Activated CD4-positive, alpha-beta T cell treated with anti-CD3 and anti-CD28 coated beads, Interleukin-2, amount 10 ng/mL, durations not matched to agents 7 days and 5 days (primary cell): Measurements from ENCODE around the gene ARL1. TPM values are rescaled to one million over a fixed set of nuclear protein-coding genes. Genes with fewer than 3 reads are reported as not detected.
"Not testable (repeated sequence)": the region's sequence is repeated elsewhere in the genome, so short reads cannot be mapped to it uniquely, and the experiment has no call there.

Source experiments
- CTCF ChIA-PET: fragments of 350-600 bp; sonication (Branson Sonifier 250); formaldehyde crosslinking; loops from one replicate; lab custom pipeline; 2021; ENCODE audit warnings: antibody characterized with exemption; lab: Charles Lee
- POLR2A ChIA-PET: fragments of 350-600 bp; sonication (Branson Sonifier 250); formaldehyde crosslinking; loops from one replicate; lab custom pipeline; 2021; ENCODE audit warnings: antibody characterized with exemption; lab: Charles Lee
- DNase-seq: peaks from one replicate; pipeline ENCODE4 v3.0.0-alpha.2; 2020
- H3K27ac Mint-ChIP-seq: one replicate; pipeline ENCODE4 v1.8.0; 2021; ENCODE audit warnings: mild to moderate bottlenecking, moderate library complexity, mixed read lengths
- H3K27me3 Mint-ChIP-seq: one replicate; pipeline ENCODE4 v1.8.0; 2021; ENCODE audit warnings: mixed read lengths
- H3K36me3 Mint-ChIP-seq: one replicate; pipeline ENCODE4 v1.8.0; 2021; ENCODE audit warnings: low read depth, mixed read lengths
- H3K4me1 Mint-ChIP-seq: one replicate; pipeline ENCODE4 v1.8.0; 2021; ENCODE audit warnings: mixed read lengths
- H3K4me3 Mint-ChIP-seq: one replicate; pipeline ENCODE4 v1.8.0; 2021; ENCODE audit warnings: mild to moderate bottlenecking, moderate library complexity, mixed read lengths
- H3K9me3 Mint-ChIP-seq: one replicate; pipeline ENCODE4 v1.8.0; 2021; ENCODE audit warnings: mixed read lengths
- total RNA-seq, 2 experiments: library from RNA; stranded (reverse); gene quantifications; one replicate each; pipeline ENCODE4 v1.2.3, GENCODE V29; 2021

ARL1 gene
- total RNA-seq = 10 to 100 TPM; 47.9 to 52.2 TPM

DNA sequence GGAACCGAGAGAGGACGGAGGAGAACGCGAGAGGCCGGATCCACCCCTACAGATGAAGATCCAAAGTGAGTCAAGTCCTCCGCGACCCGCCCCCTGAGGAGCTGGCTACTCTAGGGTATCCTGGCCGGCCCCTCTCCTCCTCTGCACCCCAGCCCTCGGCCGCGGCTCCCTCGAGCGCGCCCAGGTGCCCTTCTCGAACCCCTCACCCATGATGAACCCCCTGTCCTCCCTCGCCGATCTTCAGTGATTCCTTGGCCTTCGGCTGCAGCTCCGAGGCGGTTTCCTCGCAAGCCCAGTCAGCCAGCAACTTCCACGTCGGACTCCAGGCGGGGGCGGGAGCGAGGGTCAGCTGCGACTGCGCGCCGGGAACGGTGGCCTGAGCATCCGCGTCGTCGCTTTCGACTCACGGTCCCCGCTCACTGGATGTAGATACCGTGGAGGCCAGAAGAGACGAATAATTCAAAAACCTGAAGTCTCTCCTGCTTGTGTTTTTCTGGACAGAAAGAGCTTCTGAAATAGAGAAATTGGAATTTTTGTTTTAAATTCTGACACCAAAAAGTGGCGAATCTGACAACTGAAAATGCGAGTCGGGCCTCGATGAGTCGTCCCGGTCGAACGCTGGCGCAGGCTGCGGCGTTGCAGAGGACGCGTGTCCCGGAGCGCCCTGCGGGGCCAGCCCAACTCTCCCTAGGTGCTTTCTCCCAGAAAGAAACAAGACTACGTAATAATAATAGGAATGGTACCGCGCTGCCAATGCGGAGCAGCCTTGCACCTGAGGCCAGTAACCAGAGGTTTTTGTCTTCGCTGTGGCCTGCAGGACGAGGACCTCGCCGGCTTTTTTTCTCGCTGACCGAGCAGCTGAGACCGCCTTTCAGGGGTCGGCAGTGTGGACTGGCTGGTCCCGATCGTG is at the start of gene ARL1:
Gene ARL1 (minus strand): TSS at position 337 of the 910 bp plus-strand sequence. CDS start 127 bp downstream, at position 210.
- Mint-ChIP-seq H3K36me3 (no peaks in the 10 kb centered on the region), H3K27me3 (peaks cover 6% of the 10 kb centered on the region), H3K27ac (peak within 1 kb of the TSS; percentile 95), H3K4me3 (peak within 1 kb of the TSS; percentile 99), H3K9me3 (no peaks in the 10 kb centered on the region), H3K4me1 (peaks cover 21% of the 10 kb centered on the region)
- ChIA-PET CTCF (interaction anchor here (0.9 to 1.5 kb wide), 3 partner anchors 10 to 414 kb away, joined by 3 to 4 read pairs (median 3); no protein-coding TSS in a partner anchor), POLR2A (interaction anchor here (0.6 kb wide), 1 partner anchor 208 kb away, joined by 3 read pairs; no protein-coding TSS in a partner anchor)
- DNase-seq = peak; percentile 66

DNA sequence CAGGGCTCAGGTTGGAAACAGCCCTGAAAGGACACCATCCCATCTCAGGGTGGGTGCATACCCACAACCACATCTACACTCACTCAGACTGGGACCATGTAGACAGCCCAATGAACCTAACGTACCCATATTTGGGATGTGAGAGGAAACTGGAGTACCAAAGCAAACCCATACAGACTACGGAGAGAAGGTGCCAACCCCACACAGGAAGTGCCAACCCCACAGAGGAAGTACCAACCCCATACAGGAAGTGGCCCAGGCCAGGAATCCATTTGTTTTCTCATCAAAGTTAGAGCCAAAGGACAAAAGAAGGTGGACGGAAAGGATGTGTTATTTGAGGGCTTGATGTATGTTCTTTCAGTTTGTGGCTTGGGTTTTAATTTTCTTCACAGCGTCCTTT is 48.1 kb upstream of the ARL1 start:
- H3K4me3 Mint-ChIP-seq = no peak overlapping the region
- H3K27ac Mint-ChIP-seq = peak overlapping the region; percentile 71
- H3K36me3 Mint-ChIP-seq = peaks cover 5% of the 10 kb centered on the region
- DNase-seq = peak; percentile 56
- H3K27me3 Mint-ChIP-seq = no peaks in the 10 kb centered on the region
- CTCF ChIA-PET = interaction anchor here (1.2 to 1.4 kb wide), 2 partner anchors 10 to 52 kb away, joined by 3 read pairs; no protein-coding TSS in a partner anchor
- H3K4me1 Mint-ChIP-seq = peaks cover 10% of the 10 kb centered on the region
- POLR2A ChIA-PET = interaction anchor here (0.6 kb wide), 1 partner anchor 217 kb away, joined by 6 read pairs; no protein-coding TSS in a partner anchor
- H3K9me3 Mint-ChIP-seq = peaks cover 8% of the 10 kb centered on the region

DNA sequence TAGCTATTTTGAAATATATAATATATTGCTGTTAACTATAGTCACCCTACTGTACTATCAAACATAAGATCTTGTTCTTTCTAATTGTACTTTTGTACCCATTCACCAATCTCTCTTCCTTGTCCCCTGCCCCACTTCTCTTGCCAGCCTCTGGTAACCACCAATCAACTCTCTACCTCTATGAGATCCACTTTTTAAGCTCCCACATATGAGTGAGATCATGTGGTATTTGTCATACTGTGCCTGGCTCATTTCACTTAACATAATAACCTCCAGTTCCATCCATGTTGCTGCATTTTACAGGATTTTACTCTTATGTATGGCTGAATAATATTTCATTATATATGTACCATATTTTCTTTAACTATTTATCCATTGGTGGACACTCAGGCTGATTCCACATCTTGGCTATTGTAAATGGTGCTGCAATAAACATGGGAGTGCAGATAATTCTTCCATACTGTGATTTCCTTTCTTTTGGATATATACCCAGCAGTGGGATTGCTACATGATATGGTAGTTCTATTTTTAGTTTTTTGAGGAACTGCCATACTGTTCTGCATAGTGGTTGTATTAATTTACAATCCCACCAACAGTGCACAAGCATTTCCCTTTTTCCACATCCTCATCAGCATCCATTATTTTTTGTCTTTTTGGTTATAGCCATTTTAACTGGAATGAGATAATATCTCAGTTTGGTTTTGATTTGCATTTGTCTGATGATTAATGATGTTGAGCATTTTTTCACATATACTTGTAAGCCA is 34.1 kb upstream of the ARL1 start:
- ChIA-PET POLR2A (no interaction called here), CTCF (no interaction called here)
- peaks cover 10% of the 10 kb centered on the region for H3K27me3 Mint-ChIP-seq
- no peaks in the 10 kb centered on the region for H3K36me3 Mint-ChIP-seq
- H3K4me3 Mint-ChIP-seq = no peak overlapping the region
- DNase-seq = no peak
- no peak overlapping the region for H3K27ac Mint-ChIP-seq
- H3K9me3 Mint-ChIP-seq = no peaks in the 10 kb centered on the region
- H3K4me1 Mint-ChIP-seq = no peaks in the 10 kb centered on the region

DNA sequence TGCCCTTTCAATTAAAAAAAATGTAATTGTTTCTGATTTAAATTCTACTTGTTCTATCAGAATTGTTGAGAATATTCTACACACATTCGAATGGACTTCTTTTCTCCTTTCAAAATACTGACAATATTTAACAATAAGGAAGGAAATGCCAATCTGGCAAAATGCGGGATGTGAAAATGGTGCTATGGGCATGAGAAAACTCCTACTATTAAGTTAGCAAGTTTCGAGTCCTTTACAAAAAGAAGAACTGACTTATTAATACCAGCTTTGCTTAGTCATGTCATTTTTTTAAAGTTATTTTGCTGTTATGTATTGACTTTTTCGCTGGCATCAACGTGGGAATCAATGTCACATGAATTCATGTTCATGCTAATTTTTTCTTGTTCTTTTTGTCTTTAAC is 31.7 kb upstream of the ARL1 start:
- no peaks in the 10 kb centered on the region for H3K36me3 Mint-ChIP-seq
- ChIA-PET CTCF (no interaction called here), POLR2A (no interaction called here)
- H3K27me3 Mint-ChIP-seq = peaks cover 10% of the 10 kb centered on the region
- no peaks in the 10 kb centered on the region for H3K9me3 Mint-ChIP-seq
- no peak overlapping the region for H3K27ac Mint-ChIP-seq
- no peak overlapping the region for H3K4me3 Mint-ChIP-seq
- no peaks in the 10 kb centered on the region for H3K4me1 Mint-ChIP-seq
- DNase-seq = no peak

DNA sequence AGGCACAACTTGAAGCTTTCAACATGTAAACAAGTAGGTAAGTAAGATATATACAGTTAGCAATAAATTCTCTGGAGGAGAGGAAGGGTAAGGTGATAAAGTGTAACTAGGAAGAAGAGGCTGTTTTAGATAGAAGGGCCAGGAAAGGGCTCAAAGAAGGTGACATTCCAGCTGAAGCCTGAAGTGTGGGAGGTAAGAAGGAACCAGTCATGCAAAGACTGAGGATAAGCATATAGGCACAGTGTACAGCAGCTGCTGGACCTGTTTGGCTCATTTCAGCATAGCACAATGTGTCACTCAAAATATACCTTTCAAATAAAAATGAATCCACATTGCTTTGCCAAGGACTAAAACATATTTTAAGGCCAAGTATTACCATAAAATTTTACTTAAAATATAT is 28.6 kb upstream of the ARL1 start:
- H3K4me1 Mint-ChIP-seq = no peaks in the 10 kb centered on the region
- DNase-seq = no peak
- no peak overlapping the region for H3K27ac Mint-ChIP-seq
- H3K9me3 Mint-ChIP-seq = no peaks in the 10 kb centered on the region
- POLR2A ChIA-PET = no interaction called here
- H3K36me3 Mint-ChIP-seq = no peaks in the 10 kb centered on the region
- no peak overlapping the region for H3K4me3 Mint-ChIP-seq
- CTCF ChIA-PET = no interaction called here
- H3K27me3 Mint-ChIP-seq = peaks cover 8% of the 10 kb centered on the region

DNA sequence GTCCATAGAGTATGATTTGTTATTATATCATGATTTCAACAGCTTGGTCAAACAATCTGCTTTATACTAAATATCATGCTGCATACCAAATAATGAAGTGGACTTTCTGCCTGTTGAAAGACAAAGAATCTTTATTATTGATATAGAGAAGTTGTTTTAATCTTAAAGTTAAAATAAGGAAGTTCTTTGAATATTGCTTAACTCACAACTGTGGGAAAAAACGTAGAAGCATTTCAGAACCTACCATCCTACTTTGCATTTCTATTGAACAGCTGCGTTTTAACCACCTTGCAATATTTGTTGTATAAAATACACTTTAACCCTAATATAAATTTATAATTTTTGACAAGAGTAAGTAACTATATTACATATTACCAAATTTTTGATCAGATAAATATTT is 22.9 kb upstream of the ARL1 start:
- POLR2A ChIA-PET = no interaction called here
- CTCF ChIA-PET = no interaction called here
- peaks cover 3% of the 10 kb centered on the region for H3K27me3 Mint-ChIP-seq
- H3K4me3 Mint-ChIP-seq = no peak overlapping the region
- H3K9me3 Mint-ChIP-seq = no peaks in the 10 kb centered on the region
- H3K36me3 Mint-ChIP-seq = no peaks in the 10 kb centered on the region
- H3K4me1 Mint-ChIP-seq = no peaks in the 10 kb centered on the region
- DNase-seq = no peak
- H3K27ac Mint-ChIP-seq = no peak overlapping the region

DNA sequence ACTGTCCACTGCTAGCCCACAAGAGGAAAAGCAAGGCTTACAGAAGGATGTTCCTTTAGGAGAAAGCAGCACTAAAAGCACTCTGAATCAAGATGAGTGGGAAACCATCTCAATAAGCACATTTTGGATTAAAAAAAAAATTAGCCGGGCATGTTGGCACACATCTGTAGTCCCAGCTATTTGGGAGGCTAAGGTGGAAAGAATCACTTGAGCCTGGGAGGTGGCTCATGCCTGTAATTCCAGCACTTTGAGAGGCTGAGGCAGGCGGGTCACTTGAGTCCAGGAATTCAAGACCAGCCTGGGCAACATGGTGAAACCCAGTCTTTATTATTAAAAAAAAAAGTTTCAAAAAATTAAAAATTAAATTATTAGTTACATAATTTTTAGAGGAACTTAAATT is 17.0 kb upstream of the ARL1 start:
- Mint-ChIP-seq H3K9me3 (no peaks in the 10 kb centered on the region), H3K27me3 (peaks cover under 1% of the 10 kb centered on the region), H3K4me1 (no peaks in the 10 kb centered on the region), H3K4me3 (no peak overlapping the region), H3K27ac (no peak overlapping the region), H3K36me3 (no peaks in the 10 kb centered on the region)
- DNase-seq = no peak
- POLR2A ChIA-PET = no interaction called here
- CTCF ChIA-PET = interaction anchor here (0.6 kb wide), 1 partner anchor 729 kb away, joined by 3 read pairs; no protein-coding TSS in a partner anchor

DNA sequence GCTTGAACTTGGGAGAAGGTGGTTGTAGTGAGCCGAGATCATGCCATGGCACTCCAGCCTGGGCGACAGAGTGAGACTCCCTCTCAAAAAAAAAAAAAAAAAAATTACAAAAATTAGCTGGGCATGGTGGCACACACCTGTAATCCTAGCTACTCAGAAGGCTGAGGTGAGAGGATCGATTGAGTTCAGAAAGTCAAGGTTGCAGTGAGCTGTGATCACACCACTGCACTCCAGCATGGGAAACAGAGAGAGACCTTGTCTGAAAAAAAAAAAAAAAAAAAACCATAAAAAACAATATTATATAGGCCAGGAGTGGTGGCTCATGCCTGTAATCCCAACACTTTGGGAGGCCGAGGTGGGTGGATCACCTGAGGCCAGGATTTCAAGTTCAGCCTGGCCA is 14.5 kb upstream of the ARL1 start:
- H3K27me3 Mint-ChIP-seq, DNase-seq, H3K4me1 Mint-ChIP-seq, H3K9me3 Mint-ChIP-seq, H3K36me3 Mint-ChIP-seq, POLR2A ChIA-PET, H3K4me3 Mint-ChIP-seq, H3K27ac Mint-ChIP-seq: not testable (repeated sequence)
- CTCF ChIA-PET = interaction anchor here (0.6 kb wide), 1 partner anchor 497 kb away, joined by 3 read pairs; no protein-coding TSS in a partner anchor

DNA sequence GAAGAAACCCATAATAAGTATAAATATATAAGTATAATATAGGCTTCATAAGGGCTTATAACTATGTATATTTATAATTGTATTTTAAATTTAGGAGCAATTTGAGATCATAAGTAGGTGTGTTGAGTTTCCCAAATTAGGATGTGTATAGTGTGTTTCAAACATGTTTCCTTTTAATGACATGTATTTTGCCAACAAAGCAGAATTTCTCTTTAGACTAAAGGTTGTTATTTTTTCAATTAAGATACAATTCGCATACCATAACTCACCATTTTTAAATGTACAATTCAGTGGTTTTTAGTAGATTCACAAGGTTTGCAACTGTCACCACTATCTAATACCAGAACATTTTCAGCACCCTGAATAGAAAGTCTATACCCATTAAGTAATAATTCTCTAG is 7.7 kb upstream of the ARL1 start:
- no peak for DNase-seq
- no peaks in the 10 kb centered on the region for H3K36me3 Mint-ChIP-seq
- peaks cover 28% of the 10 kb centered on the region for H3K27me3 Mint-ChIP-seq
- no peak overlapping the region for H3K4me3 Mint-ChIP-seq
- H3K4me1 Mint-ChIP-seq = no peaks in the 10 kb centered on the region
- CTCF ChIA-PET = interaction anchor here (0.8 kb wide), 1 partner anchor 468 kb away, joined by 3 read pairs; no protein-coding TSS in a partner anchor
- no peaks in the 10 kb centered on the region for H3K9me3 Mint-ChIP-seq
- POLR2A ChIA-PET = no interaction called here
- H3K27ac Mint-ChIP-seq = no peak overlapping the region

DNA sequence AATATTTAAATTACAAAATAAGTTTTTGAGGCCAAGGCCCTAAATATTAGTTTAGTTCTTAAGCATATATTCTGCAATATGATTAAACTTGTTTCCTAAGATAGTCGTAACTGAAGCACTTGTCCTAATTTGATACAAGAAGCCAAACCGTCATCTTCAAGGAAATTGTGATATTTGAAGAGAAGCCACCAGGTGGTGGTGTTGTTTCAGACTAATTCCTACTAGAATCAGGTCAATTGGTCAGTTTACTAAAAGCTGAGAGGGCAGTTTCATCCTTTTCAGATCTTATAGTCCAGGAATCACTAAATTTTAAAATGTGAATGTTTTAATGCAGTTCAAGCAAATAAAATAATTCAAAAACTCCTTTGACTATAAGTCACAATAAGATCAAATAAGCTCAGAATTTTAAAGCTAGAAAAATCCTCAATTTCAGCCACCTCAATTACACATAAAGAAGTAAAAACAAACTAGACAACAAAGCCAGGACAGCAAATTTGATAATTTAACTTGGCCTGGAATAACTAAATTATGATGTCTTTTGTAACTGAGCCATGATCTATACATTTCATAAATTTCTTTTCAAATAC is 7.1 kb upstream of the ARL1 start:
- DNase-seq = peak; percentile 40

DNA sequence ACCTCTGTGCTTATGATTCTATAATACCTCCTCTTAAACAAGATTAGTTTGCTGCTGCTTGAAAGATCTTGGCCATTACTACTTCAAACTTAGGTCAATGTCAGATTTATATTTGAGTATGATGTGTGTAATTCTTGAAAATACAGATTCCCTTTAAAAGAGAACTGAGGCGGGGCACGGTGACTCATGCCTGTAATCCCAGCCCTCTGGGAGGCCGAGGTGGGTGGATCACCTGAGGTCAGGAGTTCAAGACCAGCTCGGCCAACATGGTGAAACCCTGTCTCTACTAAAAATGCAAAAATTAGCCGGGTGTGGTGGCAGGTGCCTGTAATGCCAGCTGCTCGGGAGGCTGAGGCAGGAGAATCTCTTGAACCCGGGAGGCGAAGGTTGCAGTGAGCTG is 2.6 kb upstream of the ARL1 start:
- H3K4me1 Mint-ChIP-seq = peaks cover 15% of the 10 kb centered on the region
- H3K27me3 Mint-ChIP-seq = peaks cover 18% of the 10 kb centered on the region
- DNase-seq, H3K9me3 Mint-ChIP-seq, H3K27ac Mint-ChIP-seq, POLR2A ChIA-PET, H3K4me3 Mint-ChIP-seq, H3K36me3 Mint-ChIP-seq, CTCF ChIA-PET: not testable (repeated sequence)

More for the DNA sequence above, 7.1 kb upstream of the ARL1 start:
- no peaks in the 10 kb centered on the region for H3K4me1 Mint-ChIP-seq
- peaks cover 28% of the 10 kb centered on the region for H3K27me3 Mint-ChIP-seq
- ChIA-PET POLR2A (no interaction called here), CTCF (interaction anchor here (0.8 kb wide), 1 partner anchor 469 kb away, joined by 3 read pairs; no protein-coding TSS in a partner anchor)
- no peak overlapping the region for H3K4me3 Mint-ChIP-seq
- H3K36me3 Mint-ChIP-seq = no peaks in the 10 kb centered on the region
- H3K9me3 Mint-ChIP-seq = no peaks in the 10 kb centered on the region
- no peak overlapping the region for H3K27ac Mint-ChIP-seq

DNA sequence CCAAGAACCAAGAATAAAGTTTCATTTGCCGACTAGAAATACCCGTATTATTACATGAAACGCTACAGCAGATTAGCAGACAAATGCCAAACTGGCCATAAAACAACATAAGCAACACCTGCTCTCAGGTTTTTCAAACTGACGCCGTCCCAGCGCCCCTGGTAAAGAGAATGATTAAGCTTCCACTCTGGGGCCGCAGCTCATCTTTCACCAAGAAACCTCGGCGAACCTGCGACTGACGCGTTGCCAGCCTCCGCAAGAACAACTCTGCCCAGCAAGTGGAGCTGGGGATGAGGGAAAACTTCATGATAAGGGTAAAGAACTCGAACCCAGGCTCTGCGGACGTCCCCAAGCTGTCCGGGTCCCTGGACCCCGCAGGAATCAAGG is 530 bp downstream of the ARL1 start:
- Mint-ChIP-seq H3K27ac (peak overlapping the region; percentile 95), H3K9me3 (no peaks in the 10 kb centered on the region), H3K4me1 (peaks cover 21% of the 10 kb centered on the region), H3K4me3 (peak overlapping the region; percentile 99), H3K27me3 (no peaks in the 10 kb centered on the region), H3K36me3 (no peaks in the 10 kb centered on the region)
- DNase-seq = peak; percentile 24
- ChIA-PET POLR2A (no interaction called here), CTCF (interaction anchor here (0.9 to 1.5 kb wide), 2 partner anchors 9 to 24 kb away, joined by 3 to 4 read pairs; no protein-coding TSS in a partner anchor)
